ACC112 (cell line): ENCODE data around the gene BCL11A.

Experiments
- H2AFZ ChIP-seq: fragments of 200-600 bp; sonication (generic); one replicate; pipeline ENCODE4 v1.6.0; 2017; ENCODE audit warnings: antibody characterized with exemption, low read length; ENCODE audit not compliant: unreplicated experiment
- H3K27ac ChIP-seq: fragments of 200-600 bp; sonication (generic); 2 replicates; pipeline ENCODE4 v1.5.1; 2014; ENCODE audit warnings: low read depth, mild to moderate bottlenecking, antibody characterized with exemption, low read length, moderate library complexity
- H3K27me3 ChIP-seq: fragments of 200-600 bp; sonication (generic); 2 replicates; pipeline ENCODE4 v1.6.1; 2014; ENCODE audit warnings: mild to moderate bottlenecking, antibody characterized with exemption, low read length, moderate library complexity, mixed read lengths; ENCODE audit not compliant: insufficient read depth
- H3K36me3 ChIP-seq: fragments of 200-600 bp; sonication (generic); 2 replicates; pipeline ENCODE4 v1.6.1; 2016; ENCODE audit warnings: mild to moderate bottlenecking, antibody characterized with exemption, low read length, moderate library complexity, mixed read lengths; ENCODE audit not compliant: insufficient read depth
- H3K4me1 ChIP-seq: fragments of 200-600 bp; sonication (generic); one replicate; pipeline ENCODE4 v1.6.1; 2016; ENCODE audit warnings: low read length, mixed read lengths; ENCODE audit not compliant: insufficient read depth, unreplicated experiment, control insufficient read depth
- H3K4me3 ChIP-seq: fragments of 200-600 bp; sonication (generic); 2 replicates; pipeline ENCODE4 v1.5.1; 2014; ENCODE audit warnings: mild to moderate bottlenecking, low read depth, low read length
- H3K79me2 ChIP-seq: fragments of 200-600 bp; sonication (generic); one replicate; pipeline ENCODE4 v1.6.0; 2016; ENCODE audit warnings: low read length; ENCODE audit not compliant: control insufficient read depth, unreplicated experiment, insufficient read depth

BCL11A gene

GRCh38 chr2:60515721-60516226 lies 37.7 kb downstream of the BCL11A start:
- no peak overlapping the region for H3K27ac ChIP-seq
- no peaks in the 10 kb centered on the region for H3K79me2 ChIP-seq
- H2AFZ ChIP-seq: no peak overlapping the region
- no peaks in the 10 kb centered on the region for H3K36me3 ChIP-seq
- H3K4me3 ChIP-seq: no peak overlapping the region
- no peaks in the 10 kb centered on the region for H3K27me3 ChIP-seq
- no peaks in the 10 kb centered on the region for H3K4me1 ChIP-seq

GRCh38 chr2:60513996-60514395 lies 39.5 kb downstream of the BCL11A start:
- Histone ChIP-seq H3K36me3 (no peaks in the 10 kb centered on the region), H3K4me3 (no peak overlapping the region), H3K27me3 (no peaks in the 10 kb centered on the region), H3K79me2 (no peaks in the 10 kb centered on the region), H3K27ac (no peak overlapping the region), H3K4me1 (no peaks in the 10 kb centered on the region), H2AFZ (no peak overlapping the region)

- Histone ChIP-seq H3K27ac (no peak overlapping the region), H3K36me3 (no peaks in the 10 kb centered on the region), H3K4me3 (no peak overlapping the region), H2AFZ (no peak overlapping the region), H3K27me3 (no peaks in the 10 kb centered on the region), H3K4me1 (no peaks in the 10 kb centered on the region), H3K79me2 (no peaks in the 10 kb centered on the region)
Measured at GRCh38 chr2:60513191-60513590, 40.3 kb downstream of the BCL11A start.

GRCh38 chr2:60512641-60513040 lies 40.8 kb downstream of the BCL11A start:
- H3K4me3 ChIP-seq: no peak overlapping the region
- no peaks in the 10 kb centered on the region for H3K36me3 ChIP-seq
- H3K27me3 ChIP-seq: no peaks in the 10 kb centered on the region
- no peaks in the 10 kb centered on the region for H3K79me2 ChIP-seq
- no peak overlapping the region for H2AFZ ChIP-seq
- H3K4me1 ChIP-seq: no peaks in the 10 kb centered on the region
- no peak overlapping the region for H3K27ac ChIP-seq

- Histone ChIP-seq H2AFZ (no peak overlapping the region), H3K27ac (no peak overlapping the region), H3K27me3 (no peaks in the 10 kb centered on the region), H3K4me3 (no peak overlapping the region), H3K4me1 (no peaks in the 10 kb centered on the region), H3K79me2 (no peaks in the 10 kb centered on the region), H3K36me3 (no peaks in the 10 kb centered on the region)
Measured at GRCh38 chr2:60512062-60512622, 41.3 kb downstream of the BCL11A start.

- no peak overlapping the region for H2AFZ ChIP-seq
- no peaks in the 10 kb centered on the region for H3K27me3 ChIP-seq
- H3K4me1 ChIP-seq: no peaks in the 10 kb centered on the region
- no peaks in the 10 kb centered on the region for H3K36me3 ChIP-seq
- H3K79me2 ChIP-seq: no peaks in the 10 kb centered on the region
- no peak overlapping the region for H3K27ac ChIP-seq
- H3K4me3 ChIP-seq: no peak overlapping the region
Measured at GRCh38 chr2:60510713-60511112, 42.7 kb downstream of the BCL11A start.

- Histone ChIP-seq H3K4me1 (no peaks in the 10 kb centered on the region), H3K79me2 (no peaks in the 10 kb centered on the region), H3K27me3 (no peaks in the 10 kb centered on the region), H2AFZ (no peak overlapping the region), H3K4me3 (no peak overlapping the region), H3K27ac (no peak overlapping the region), H3K36me3 (no peaks in the 10 kb centered on the region)
Measured at GRCh38 chr2:60509066-60509465, 44.4 kb downstream of the BCL11A start.

GRCh38 chr2:60508339-60508917 lies 45.0 kb downstream of the BCL11A start:
- Histone ChIP-seq H3K4me3 (no peak overlapping the region), H3K27ac (no peak overlapping the region), H3K36me3 (no peaks in the 10 kb centered on the region), H2AFZ (no peak overlapping the region), H3K27me3 (no peaks in the 10 kb centered on the region), H3K4me1 (no peaks in the 10 kb centered on the region), H3K79me2 (no peaks in the 10 kb centered on the region)

GRCh38 chr2:60507211-60507965 lies 46.1 kb downstream of the BCL11A start:
- Histone ChIP-seq H3K27ac (no peak overlapping the region), H3K36me3 (no peaks in the 10 kb centered on the region), H3K4me1 (no peaks in the 10 kb centered on the region), H3K4me3 (no peak overlapping the region), H3K79me2 (no peaks in the 10 kb centered on the region), H3K27me3 (no peaks in the 10 kb centered on the region), H2AFZ (no peak overlapping the region)

GRCh38 chr2:60505880-60506260 lies 47.6 kb downstream of the BCL11A start:
- no peak overlapping the region for H2AFZ ChIP-seq
- no peak overlapping the region for H3K4me3 ChIP-seq
- H3K79me2 ChIP-seq: no peaks in the 10 kb centered on the region
- no peaks in the 10 kb centered on the region for H3K36me3 ChIP-seq
- no peak overlapping the region for H3K27ac ChIP-seq
- no peaks in the 10 kb centered on the region for H3K27me3 ChIP-seq
- H3K4me1 ChIP-seq: no peaks in the 10 kb centered on the region
